IPS-NIHi7 (cell line): Measurements from ENCODE around the gene PTPRN2.

ENCODE experiments used
- DNase-seq: peaks from one replicate; pipeline ENCODE4 v3.0.0; 2012; ENCODE audit warnings: mixed read lengths; ENCODE audit errors: extremely low spot score

PTPRN2 gene

GRCh38 chr7:157542068-157543021, 1045.3 kb downstream of the PTPRN2 start:
- DNase-seq: no peak

DNA sequence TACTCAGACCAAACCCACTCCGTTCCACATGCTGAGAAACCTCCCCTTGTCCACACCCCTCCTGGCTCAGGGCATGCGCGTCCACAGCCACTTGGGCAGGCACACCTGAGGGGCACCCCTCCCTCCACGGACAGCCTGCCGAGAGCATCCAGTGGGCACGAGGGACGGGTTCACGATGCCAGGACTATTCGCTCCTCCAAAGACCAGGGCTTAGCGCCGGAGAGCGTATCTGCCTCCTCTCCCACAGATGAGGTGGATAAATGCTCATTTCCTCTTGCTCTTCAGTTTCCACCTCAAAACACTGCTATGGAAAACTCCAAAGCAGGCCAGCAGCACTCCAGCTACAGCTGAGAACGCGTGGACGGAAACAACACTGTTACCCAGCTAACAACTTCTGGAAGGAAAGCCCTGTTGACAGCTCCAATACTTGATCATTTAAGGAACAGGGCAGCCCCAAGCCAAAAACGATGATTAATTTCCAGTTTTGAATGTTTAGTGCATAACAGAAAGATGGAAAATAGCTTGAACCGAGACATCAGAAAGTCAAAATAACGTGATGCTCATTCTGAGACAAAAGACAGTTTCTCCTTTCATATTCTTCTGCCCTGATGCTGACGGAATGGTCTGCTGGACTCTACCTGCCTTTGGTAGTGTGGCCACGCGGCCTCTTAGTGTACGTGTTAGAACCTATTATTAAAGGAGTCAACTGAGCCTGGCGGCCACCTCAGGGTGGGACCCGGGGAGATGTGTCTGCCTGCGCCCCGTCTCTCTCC, 1046.1 kb downstream of the PTPRN2 start:
- no peak for DNase-seq

- DNase-seq: no peak
Measured at GRCh38 chr7:157540606-157541294, 1046.9 kb downstream of the PTPRN2 start.

- DNase-seq: no peak
Measured at GRCh38 chr7:157540020-157540419, 1047.6 kb downstream of the PTPRN2 start.

GRCh38 chr7:157539521-157539920, 1048.1 kb downstream of the PTPRN2 start:
- DNase-seq: no peak

DNA sequence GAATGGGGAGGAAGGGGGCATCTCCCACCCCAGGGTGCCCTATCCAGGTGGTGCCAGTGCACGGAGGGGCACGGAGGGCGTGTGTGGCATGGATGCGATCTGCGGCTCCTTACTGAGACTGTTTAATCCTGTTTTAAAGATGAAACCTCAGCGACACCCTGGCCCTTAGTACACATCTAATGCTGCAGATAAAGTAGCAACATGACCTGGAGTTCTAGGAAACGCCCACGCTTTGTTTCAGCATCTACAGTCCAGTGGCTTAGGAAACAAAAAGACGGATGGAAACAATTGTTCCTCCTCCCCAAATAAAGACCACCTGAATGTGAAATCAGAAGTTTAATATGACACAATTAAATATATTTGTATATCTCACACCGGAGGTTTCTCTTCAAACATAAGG, 1048.9 kb downstream of the PTPRN2 start:
- DNase-seq: no peak

DNA sequence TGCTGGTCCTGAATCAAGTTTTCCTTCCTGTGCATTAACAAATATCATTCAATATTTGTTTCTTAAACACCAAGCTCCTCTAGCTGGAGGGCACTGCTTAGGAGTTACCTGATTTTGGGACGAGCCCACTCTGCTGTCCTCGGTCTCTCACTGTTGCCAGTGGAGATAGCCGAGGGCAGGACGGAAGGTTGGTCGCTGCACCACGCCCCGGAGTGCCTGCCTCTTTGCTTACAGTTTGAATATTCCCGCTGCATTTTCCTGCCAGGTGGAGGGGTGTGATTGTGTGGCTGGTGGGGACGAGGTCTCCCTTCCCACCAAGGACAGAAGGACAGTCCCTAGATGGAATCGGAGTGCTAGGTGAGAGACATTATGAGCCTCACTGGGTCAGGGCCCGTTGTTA, 1049.3 kb downstream of the PTPRN2 start:
- no peak for DNase-seq

- DNase-seq: no peak
Measured at GRCh38 chr7:157537056-157537455, 1050.6 kb downstream of the PTPRN2 start.

DNA sequence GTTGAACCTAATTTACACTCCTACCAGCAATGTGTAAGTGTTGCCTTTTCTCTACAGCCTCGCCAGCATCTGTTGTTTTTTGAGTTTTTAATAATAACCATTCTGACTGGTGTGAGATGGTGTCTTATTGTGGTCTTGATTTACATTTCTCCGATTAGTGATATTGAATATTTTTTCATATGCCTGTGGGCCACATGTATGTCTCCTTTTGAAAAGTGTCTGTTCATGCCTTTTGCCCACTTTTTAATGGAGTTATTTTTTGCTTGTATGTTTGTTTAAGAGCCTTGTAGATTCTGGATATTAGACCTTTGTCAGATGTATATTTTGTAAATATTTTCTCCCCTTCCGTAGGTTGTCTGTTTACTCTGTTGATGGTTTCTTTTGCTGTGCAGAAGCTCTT, 1055.6 kb downstream of the PTPRN2 start:
- no peak for DNase-seq

DNA sequence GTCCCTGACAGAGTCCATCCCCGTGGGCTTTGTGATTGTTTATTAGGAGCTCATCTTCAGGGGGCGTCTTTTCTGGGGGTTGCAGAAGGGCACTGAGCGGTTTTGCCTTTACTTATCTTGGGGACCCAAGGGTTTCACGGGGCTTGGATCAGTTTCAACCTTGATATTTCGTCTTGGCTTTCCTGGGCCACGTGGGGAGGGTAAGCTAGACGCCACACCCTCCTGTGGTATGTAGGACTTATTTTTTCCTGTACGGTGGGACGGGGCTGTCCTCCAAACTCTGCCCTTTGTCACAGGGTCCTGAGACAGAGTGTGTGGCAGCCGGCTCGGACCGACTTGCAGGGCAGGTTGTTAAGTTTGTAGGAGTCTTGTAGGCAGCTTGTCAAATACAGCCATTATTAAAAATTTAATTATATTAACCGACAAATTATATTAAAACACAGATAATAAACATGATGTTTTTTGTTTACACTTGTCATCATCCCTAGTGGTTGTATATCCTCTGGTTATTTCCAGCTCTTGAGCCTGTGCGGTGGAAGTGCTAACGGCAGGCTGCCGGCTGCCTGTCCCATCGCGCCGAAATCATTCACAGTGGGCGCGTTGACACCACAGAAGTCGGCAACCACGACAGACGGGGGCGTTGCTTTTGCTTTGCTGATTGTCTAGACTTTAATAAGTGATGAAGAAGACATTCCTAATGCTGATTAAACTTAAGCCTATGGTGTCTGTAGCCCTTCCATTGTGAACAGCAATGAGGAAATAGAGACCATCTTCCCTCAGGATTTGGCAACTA, 1057.7 kb downstream of the PTPRN2 start:
- DNase-seq: no peak

DNA sequence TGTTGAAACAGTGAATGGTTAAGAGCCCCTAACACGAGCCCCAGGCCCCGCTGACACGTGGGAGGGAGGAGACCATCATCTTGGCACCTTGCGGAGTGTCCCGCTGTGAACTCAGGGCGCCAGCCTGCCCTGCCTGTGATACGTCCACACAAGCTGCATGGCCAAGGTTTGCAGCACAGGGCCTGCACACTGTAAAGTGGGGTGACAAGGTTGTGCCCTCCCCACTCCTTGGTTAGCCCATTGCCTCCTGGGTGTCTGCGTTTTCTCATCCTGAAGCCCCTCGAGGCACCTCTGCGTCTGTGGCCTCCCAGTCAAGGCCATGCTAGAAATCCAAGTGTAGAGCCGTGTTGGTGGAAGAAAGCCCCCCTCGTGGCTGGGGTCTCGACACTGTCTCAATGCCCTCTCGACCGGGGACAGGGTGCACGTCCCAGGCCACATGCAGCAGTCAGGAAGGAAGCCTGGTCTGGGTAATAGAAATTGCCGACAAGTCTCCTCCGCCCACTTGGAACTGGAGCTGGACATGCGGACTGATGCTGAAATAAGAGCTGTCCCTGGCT, 1058.8 kb downstream of the PTPRN2 start:
- DNase-seq: no peak

DNA sequence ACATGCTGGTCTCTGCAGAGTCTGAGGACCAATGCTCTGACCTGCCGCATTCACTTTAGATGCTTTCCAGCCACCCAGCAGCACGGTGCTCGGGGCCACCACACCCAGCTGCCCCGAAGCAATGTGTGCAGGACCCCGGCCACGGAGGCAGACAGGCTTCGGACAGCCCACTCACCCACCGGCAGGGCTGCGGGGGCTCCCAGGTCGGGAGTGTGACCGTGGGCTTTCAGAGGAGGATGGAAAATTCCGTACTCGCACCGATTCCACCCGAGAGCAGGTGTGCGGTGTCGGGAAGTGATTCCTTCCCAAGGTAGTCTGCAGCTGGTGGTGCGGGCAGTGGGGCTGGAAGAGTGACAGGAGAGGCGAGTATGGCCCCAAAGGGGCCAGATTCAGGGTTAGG, 1059.9 kb downstream of the PTPRN2 start:
- no peak for DNase-seq

DNA sequence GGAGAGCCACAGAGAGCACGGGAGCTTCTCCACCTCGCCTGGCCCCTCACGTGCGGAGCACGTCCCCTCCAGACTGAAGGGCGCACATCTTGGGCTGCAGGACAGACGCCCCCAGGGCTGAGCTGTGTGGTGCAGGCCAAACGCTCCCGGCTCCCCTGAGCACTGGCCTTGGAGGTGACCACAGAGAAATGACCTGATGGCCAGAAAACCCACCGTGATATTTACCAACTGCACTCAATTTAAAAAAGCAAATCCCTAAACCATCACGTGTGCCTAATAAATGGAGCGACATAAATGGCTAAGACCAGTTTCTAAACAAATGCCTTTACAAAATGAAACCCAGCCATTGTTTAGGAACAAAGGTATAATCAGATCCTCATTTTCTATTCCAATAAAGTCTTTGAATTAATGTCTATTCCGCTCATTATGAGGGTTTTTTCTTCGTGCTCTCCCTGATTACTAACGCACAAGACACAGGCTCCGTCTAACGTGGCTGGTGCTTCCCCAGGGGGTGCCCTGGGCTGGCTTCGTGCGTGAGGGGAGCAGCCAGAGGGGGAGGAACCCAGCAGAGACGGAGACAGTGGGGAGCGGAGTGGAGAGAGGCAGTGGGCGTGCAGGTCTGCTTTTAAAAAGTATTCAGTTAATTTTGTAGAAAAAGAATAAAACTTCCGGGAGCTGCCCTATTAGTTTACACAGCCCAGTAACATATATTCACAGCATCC, 1060.5 kb downstream of the PTPRN2 start:
- no peak for DNase-seq

- no peak for DNase-seq
Measured at GRCh38 chr7:157526005-157526912, 1061.4 kb downstream of the PTPRN2 start.

- no peak for DNase-seq
Measured at GRCh38 chr7:157525491-157525915, 1062.1 kb downstream of the PTPRN2 start.

GRCh38 chr7:157524731-157525130, 1062.9 kb downstream of the PTPRN2 start:
- DNase-seq: no peak

DNA sequence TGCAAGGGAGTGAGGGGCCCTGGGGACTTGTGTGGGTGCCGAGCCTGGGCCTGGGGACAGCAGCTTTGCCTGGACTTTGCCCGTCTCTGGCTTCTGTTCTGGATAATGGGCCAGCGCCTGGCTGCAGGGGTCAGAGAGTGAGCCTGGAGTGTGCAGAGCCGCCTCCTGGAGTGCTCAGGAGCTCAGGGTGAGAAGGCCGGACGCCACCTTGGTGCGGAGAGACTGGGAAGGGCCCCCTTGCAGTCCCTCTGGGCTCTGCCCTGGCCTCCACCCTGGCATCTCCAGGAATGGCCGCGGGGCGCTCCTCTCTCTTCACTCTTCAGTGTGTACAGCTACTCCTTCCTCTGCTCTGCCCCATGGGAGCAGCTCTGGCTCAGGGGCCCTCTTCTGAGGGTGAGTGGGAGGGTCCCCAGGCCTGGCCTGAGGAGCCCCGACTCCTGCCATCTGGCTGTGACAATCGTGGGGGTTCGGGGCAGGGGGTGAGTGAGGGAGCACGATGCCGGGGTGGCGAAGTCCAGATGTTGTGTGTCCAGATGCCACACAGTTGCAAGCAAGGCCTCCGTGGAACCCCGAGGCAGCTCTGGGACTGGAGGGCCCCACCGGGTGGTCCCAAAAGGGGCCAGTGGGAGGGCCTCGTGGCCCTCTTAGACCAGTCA, 1063.7 kb downstream of the PTPRN2 start:
- DNase-seq: no peak

- DNase-seq: no peak
Measured at GRCh38 chr7:157523371-157523765, 1064.3 kb downstream of the PTPRN2 start.

DNA sequence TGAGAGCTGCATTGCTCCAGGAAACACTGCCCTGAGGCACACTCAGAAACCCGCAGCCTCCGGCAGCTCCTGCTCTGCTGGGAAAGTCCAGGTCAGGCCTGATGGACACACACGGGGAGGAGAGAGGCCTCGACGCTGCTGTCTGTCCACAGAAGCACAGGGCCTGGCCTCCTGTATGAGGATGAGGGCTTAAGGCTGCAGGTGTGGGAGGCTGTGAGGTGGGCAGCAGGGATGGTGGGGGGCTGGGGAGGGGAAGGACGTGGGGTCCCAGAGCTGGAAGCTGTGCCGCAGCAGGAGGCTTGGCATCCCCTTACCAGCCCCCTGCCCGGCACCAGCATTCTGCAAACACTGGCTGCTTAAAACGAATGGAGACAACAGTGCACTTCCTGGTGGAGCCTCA, 1064.7 kb downstream of the PTPRN2 start:
- DNase-seq: no peak
